GM23248 (cell line): ENCODE measurements around the gene KRT25. TPM values are rescaled to one million over a fixed set of nuclear protein-coding genes. Genes with fewer than 3 reads are reported as not detected.
"Not testable (repeated sequence)": the region's sequence is repeated elsewhere in the genome, so short reads cannot be mapped to it uniquely, and the experiment has no call there.

ENCODE experiments used
- DNase-seq: peaks from one replicate; pipeline ENCODE4 v3.0.0-alpha.2; 2015
- H2AFZ ChIP-seq: fragments of 200-600 bp; sonication (generic); 2 replicates; pipeline ENCODE4 v1.6.1; 2016; ENCODE audit warnings: antibody characterized with exemption
- H3F3A ChIP-seq: fragments of 200-600 bp; sonication (generic); 2 replicates; pipeline ENCODE4 v1.6.1; 2016; ENCODE audit warnings: mild to moderate bottlenecking, antibody characterized with exemption, mixed run types; ENCODE audit not compliant: insufficient read depth
- H3K27ac ChIP-seq: fragments of 200-600 bp; sonication (generic); 2 replicates; pipeline ENCODE4 v1.5.1; 2016; ENCODE audit warnings: mild to moderate bottlenecking
- H3K27me3 ChIP-seq: fragments of 200-600 bp; sonication (generic); replicated peaks from 2 replicates; pipeline ENCODE4 v1.6.1; 2016; ENCODE audit warnings: mild to moderate bottlenecking; ENCODE audit not compliant: insufficient read depth
- H3K36me3 ChIP-seq: fragments of 200-600 bp; sonication (generic); 2 replicates; pipeline ENCODE4 v1.6.1; 2016; ENCODE audit warnings: low read depth, mild to moderate bottlenecking
- H3K4me1 ChIP-seq: fragments of 200-600 bp; sonication (generic); 2 replicates; pipeline ENCODE4 v1.6.1; 2016; ENCODE audit warnings: mild to moderate bottlenecking; ENCODE audit not compliant: insufficient read depth
- H3K4me2 ChIP-seq: fragments of 200-600 bp; sonication (generic); one replicate; pipeline ENCODE4 v1.6.1; 2016; ENCODE audit warnings: mild to moderate bottlenecking; ENCODE audit not compliant: unreplicated experiment
- H3K4me3 ChIP-seq: fragments of 200-600 bp; sonication (generic); 2 replicates; pipeline ENCODE4 v1.5.1; 2016; ENCODE audit warnings: mild to moderate bottlenecking
- H3K79me2 ChIP-seq: fragments of 200-600 bp; sonication (generic); 2 replicates; pipeline ENCODE4 v1.6.1; 2016; ENCODE audit warnings: mild to moderate bottlenecking; ENCODE audit not compliant: insufficient read depth
- H3K9ac ChIP-seq: fragments of 200-600 bp; sonication (generic); 2 replicates; pipeline ENCODE4 v1.6.1; 2016; ENCODE audit warnings: mild to moderate bottlenecking
- H3K9me2 ChIP-seq: fragments of 200-600 bp; sonication (generic); 2 replicates; pipeline ENCODE4 v1.6.1; 2016; ENCODE audit warnings: mixed run types, mild to moderate bottlenecking, moderate library complexity; ENCODE audit not compliant: insufficient read depth
- H3K9me3 ChIP-seq: fragments of 200-600 bp; sonication (generic); one replicate; pipeline ENCODE4 v1.6.1; 2017; ENCODE audit warnings: low read depth
- H4K20me1 ChIP-seq: fragments of 200-600 bp; sonication (generic); 2 replicates; pipeline ENCODE4 v1.6.0; 2016; ENCODE audit not compliant: insufficient read depth
- EZH2 ChIP-seq: fragments of 200-600 bp; sonication (generic); IDR thresholded peaks from 2 replicates; pipeline ENCODE4 v1.6.1; 2018; ENCODE audit warnings: antibody characterized with exemption, mild to moderate bottlenecking; ENCODE audit not compliant: insufficient read depth, poor library complexity, severe bottlenecking
- EZH2phosphoT487 ChIP-seq: fragments of 200-600 bp; sonication (generic); IDR thresholded peaks from 2 replicates; pipeline ENCODE4 v1.6.1; 2018; ENCODE audit warnings: antibody characterized with exemption, moderate library complexity, mild to moderate bottlenecking, low read depth; ENCODE audit not compliant: insufficient read depth
- WGBS, 2 experiments: methylation state at CpG; one replicate each; pipeline ENCODE4 v1.1.6; 2015 to 2017; ENCODE audit warnings: low lambda C conversion rate in 2 of 2, low coverage in 1 of 2; ENCODE audit errors: missing lambda C conversion rate in 2 of 2; 5-methylcytosine and 5-hydroxymethylcytosine counted together
- in situ Hi-C: fragments of 300-500 bp; cut with MboI; formaldehyde crosslinking; loops from 2 replicates; pipeline ENCODE4 v1.15.0; 2020
- polyA plus RNA-seq: library from polyadenylated mRNA; unstranded; fragments of >200 nt; fragmentation: Nextera tagmentation; extraction: Ambion mirVana; gene quantifications from 2 replicates; pipeline ENCODE4 v1.2.1, GENCODE V29; 2016
- total RNA-seq: library from RNA; depleted of rRNA; stranded (reverse); fragments of >200 nt; shearing (Covaris generic); gene quantifications from 2 replicates; pipeline ENCODE4 v1.2.3, GENCODE V29; 2014

KRT25 gene
- total and polyA plus RNA-seq, 2 experiments from 2014 or later = not detected

DNA sequence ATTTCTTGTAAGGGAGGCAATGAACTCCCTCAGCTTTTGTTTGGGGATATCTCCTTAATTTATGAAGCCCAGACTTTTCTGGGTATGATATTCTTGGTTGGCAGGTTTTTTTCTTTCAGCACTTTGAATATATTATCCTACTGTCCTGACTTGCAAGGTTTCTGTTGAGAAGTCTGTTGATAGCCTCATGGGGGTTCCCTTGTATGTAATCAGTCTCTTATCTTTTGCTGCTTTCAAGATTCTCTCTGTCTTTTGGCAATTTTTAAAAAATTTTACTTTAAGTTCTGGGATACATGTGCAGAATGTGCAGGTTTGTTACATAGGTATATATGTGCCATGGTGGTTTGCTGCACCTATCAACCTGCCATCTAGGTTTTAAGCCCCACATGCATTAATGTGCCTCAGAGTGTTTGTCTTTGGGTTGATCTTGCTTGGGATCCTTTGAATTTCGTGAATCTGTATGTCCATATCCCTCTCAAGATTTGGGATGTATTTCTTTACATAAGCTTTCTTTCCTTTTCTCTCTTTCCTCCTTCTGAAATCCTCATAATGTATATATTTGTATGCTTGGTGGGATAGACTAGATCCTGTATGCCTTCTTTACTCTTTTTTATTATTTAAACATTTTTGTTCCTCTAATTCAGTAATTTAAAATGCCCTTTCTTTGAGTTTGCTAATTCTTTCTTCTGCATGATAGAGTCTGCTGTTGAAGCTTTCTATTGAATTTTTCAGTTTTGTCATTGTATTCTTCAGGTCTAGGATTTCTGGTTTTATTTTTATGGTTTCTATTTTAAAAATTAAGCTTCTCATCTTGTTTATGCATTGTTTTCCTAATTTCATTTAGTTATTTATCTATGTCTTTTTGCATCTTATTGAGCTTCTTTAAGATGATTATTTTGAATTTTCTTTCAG is 5.2 kb upstream of the KRT25 start:
- no peak for DNase-seq
- H4K20me1 ChIP-seq = no peaks in the 10 kb centered on the region
- no peaks in the 10 kb centered on the region for H3K9me2 ChIP-seq
- H3F3A ChIP-seq = no peaks in the 10 kb centered on the region
- no peaks in the 10 kb centered on the region for H3K36me3 ChIP-seq
- in situ Hi-C loops = no loop called here
- 0% methylated on average over 1 of the region's 1 CpG for WGBS, 2 experiments
- H3K4me2 ChIP-seq = no peak overlapping the region
- H3K27me3 ChIP-seq = 0 out of 2 replicates have a peak, but pooled peaks cover 4% of the 10 kb centered on the region
- TF ChIP-seq EZH2phosphoT487 = no peak
- no peak for TF ChIP-seq EZH2
- no peak overlapping the region for H3K4me3 ChIP-seq
- H3K27ac ChIP-seq = no peak overlapping the region
- H3K79me2 ChIP-seq = no peaks in the 10 kb centered on the region
- H2AFZ ChIP-seq = no peak overlapping the region
- H3K9ac ChIP-seq = no peak overlapping the region
- no peaks in the 10 kb centered on the region for H3K4me1 ChIP-seq
- H3K9me3 ChIP-seq = no peaks in the 10 kb centered on the region

- H3K9me3 ChIP-seq = no peaks in the 10 kb centered on the region
- no peaks in the 10 kb centered on the region for H3K79me2 ChIP-seq
- in situ Hi-C loops = no loop called here
- no peaks in the 10 kb centered on the region for H3K36me3 ChIP-seq
- H3F3A ChIP-seq = no peaks in the 10 kb centered on the region
- H4K20me1 ChIP-seq = no peaks in the 10 kb centered on the region
- 47 to 60% methylated on average over 3 of the region's 3 CpGs for WGBS, 2 experiments
- H3K4me3 ChIP-seq = no peak overlapping the region
- DNase-seq = no peak
- H3K9ac ChIP-seq = no peak overlapping the region
- no peak for TF ChIP-seq EZH2phosphoT487
- no peak for TF ChIP-seq EZH2
- peaks cover 19% of the 10 kb centered on the region for H3K27me3 ChIP-seq
- no peak overlapping the region for H3K4me2 ChIP-seq
- H3K9me2 ChIP-seq = no peaks in the 10 kb centered on the region
- no peak overlapping the region for H2AFZ ChIP-seq
- no peaks in the 10 kb centered on the region for H3K4me1 ChIP-seq
- H3K27ac ChIP-seq = no peak overlapping the region
Measured at GRCh38 chr17:40753804-40754203, 1.3 kb downstream of the KRT25 start.

GRCh38 chr17:40751065-40751464 is 4.1 kb downstream of the KRT25 start:
- Histone ChIP-seq H2AFZ (no peak overlapping the region), H3K4me2 (no peak overlapping the region), H3K36me3 (no peaks in the 10 kb centered on the region), H3F3A (no peaks in the 10 kb centered on the region), H3K27ac (no peak overlapping the region), H3K9me3 (no peaks in the 10 kb centered on the region), H3K79me2 (no peaks in the 10 kb centered on the region), H3K27me3 (peaks cover 32% of the 10 kb centered on the region), H3K4me1 (no peaks in the 10 kb centered on the region), H3K9ac (no peak overlapping the region), H4K20me1 (no peaks in the 10 kb centered on the region), H3K4me3 (no peak overlapping the region), H3K9me2 (no peaks in the 10 kb centered on the region)
- in situ Hi-C loops = no loop called here
- WGBS, 2 experiments = 67% methylated on average over 14 of the region's 14 CpGs
- no peak for DNase-seq
- TF ChIP-seq EZH2phosphoT487 = no peak
- no peak for TF ChIP-seq EZH2

DNA sequence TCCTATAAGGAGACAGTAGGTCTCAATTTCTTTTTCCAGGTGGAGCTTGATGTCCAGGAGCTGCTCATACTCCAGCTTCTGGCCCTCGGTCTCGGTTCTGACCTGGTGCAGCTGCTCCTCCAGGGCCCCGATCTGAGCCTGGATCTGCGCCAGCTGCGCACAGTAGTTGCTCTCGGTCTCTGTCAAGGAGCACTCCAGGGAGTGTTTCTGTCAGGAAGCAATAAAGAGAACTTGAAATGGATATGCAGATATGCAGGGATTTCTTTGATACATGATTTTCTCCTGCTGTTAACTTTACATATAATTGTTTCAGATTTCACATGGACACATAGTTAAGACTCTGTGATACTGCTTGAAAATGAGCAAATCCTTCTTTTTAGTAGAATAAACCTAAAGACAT is 4.7 kb downstream of the KRT25 start:
- Histone ChIP-seq H3K9me3 (no peaks in the 10 kb centered on the region), H3F3A (no peaks in the 10 kb centered on the region), H4K20me1 (no peaks in the 10 kb centered on the region), H3K9ac (no peak overlapping the region), H3K27ac (no peak overlapping the region), H3K4me2 (no peak overlapping the region), H3K9me2 (no peaks in the 10 kb centered on the region), H3K4me1 (no peaks in the 10 kb centered on the region), H2AFZ (no peak overlapping the region), H3K36me3 (no peaks in the 10 kb centered on the region), H3K79me2 (no peaks in the 10 kb centered on the region), H3K27me3 (peaks cover 33% of the 10 kb centered on the region), H3K4me3 (no peak overlapping the region)
- TF ChIP-seq EZH2 = no peak
- no peak for TF ChIP-seq EZH2phosphoT487
- in situ Hi-C loops = no loop called here
- 68 to 69% methylated on average over 6 of the region's 6 CpGs for WGBS, 2 experiments
- DNase-seq = no peak

DNA sequence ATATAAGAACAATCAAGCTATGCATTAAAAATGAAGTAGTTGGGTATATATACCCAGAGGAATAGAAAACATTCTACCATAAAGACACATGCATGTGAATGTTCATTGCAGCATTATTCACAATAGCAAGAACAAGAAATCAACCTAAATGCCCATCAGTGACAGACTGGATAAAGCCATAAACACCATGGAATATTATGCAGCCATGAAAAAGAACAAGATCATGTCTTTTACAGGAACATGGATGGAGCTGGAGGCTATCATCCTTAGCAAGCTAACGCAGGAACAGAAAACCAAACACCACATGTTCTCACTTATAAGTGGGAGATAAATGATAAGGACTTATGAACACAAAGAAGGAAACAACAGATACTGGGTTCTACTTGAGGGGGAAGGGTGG is 6.5 kb downstream of the KRT25 start:
- peaks cover 44% of the 10 kb centered on the region for H3K27me3 ChIP-seq
- H3F3A ChIP-seq, H3K27ac ChIP-seq, H3K36me3 ChIP-seq, H3K4me3 ChIP-seq, in situ Hi-C loops, DNase-seq, H3K4me2 ChIP-seq, H3K79me2 ChIP-seq, H3K9me3 ChIP-seq, H4K20me1 ChIP-seq, H3K4me1 ChIP-seq, H3K9me2 ChIP-seq, H2AFZ ChIP-seq, H3K9ac ChIP-seq: not testable (repeated sequence)
- WGBS, 2 experiments = 15 to 22% methylated on average over 1 of the region's 1 CpG
